ENCODE measurements around the gene CCDC40.

DNA sequence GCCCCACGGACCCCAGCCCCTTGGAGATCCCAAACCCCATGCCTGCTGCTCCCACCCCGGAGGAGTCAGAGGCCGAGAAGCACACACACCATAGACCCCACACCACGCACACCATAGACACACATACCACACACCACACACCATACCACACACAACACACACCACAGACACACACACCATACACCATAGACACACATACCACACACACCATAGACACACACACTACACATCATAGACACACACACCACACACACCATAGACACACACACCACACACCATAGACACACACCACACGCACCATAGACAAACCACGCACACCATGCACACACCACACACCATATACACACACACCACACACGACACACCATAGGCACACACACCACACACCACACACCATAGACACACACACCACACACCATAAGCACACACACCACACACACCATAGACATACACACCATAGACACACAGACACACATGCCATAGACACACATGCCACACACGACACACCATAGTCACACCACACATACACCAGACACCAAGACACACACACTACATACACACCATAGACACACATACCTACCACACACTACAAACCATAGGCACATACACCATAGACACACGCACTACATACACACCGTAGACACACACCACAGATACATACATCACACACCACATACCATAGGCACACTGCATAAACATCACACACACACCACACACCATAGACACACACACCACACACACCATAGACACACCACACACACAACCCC is 12.1 kb upstream of the CCDC40 start:
- TF ChIP-seq, protein P1, sequence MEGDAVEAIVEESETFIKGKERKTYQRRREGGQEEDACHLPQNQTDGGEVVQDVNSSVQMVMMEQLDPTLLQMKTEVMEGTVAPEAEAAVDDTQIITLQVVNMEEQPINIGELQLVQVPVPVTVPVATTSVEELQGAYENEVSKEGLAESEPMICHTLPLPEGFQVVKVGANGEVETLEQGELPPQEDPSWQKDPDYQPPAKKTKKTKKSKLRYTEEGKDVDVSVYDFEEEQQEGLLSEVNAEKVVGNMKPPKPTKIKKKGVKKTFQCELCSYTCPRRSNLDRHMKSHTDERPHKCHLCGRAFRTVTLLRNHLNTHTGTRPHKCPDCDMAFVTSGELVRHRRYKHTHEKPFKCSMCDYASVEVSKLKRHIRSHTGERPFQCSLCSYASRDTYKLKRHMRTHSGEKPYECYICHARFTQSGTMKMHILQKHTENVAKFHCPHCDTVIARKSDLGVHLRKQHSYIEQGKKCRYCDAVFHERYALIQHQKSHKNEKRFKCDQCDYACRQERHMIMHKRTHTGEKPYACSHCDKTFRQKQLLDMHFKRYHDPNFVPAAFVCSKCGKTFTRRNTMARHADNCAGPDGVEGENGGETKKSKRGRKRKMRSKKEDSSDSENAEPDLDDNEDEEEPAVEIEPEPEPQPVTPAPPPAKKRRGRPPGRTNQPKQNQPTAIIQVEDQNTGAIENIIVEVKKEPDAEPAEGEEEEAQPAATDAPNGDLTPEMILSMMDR (IDR thresholded peaks at IDR 0.05), result no peak
- no peak for TF ChIP-seq POLR2A (IDR thresholded peaks at IDR 0.05)

All from adrenal gland (tissue), 5 donors.